GM21619 (cell line): ENCODE data around the gene EPHA5.
"Not testable (repeated sequence)": the region's sequence is repeated elsewhere in the genome, so short reads cannot be mapped to it uniquely, and the experiment has no call there.

Experiments used
- ATAC-seq: cut with Tn5 transposase; IDR thresholded peaks from one replicate; pipeline ENCODE4 v1.9.1; 2021; ENCODE audit not compliant: unreplicated experiment

EPHA5 gene

GRCh38 chr4:65386927-65387326 lies 283.4 kb downstream of the EPHA5 start:
- no peak for ATAC-seq

- no peak for ATAC-seq
Measured at GRCh38 chr4:65383589-65384305, 286.5 kb downstream of the EPHA5 start.

GRCh38 chr4:65381648-65382047 lies 288.6 kb downstream of the EPHA5 start:
- no peak for ATAC-seq

GRCh38 chr4:65370709-65371108 lies 299.6 kb downstream of the EPHA5 start:
- no peak for ATAC-seq

- no peak for ATAC-seq
Measured at GRCh38 chr4:65367306-65367705, 303.0 kb downstream of the EPHA5 start.

- ATAC-seq: no peak
Measured at GRCh38 chr4:65358914-65359313, 311.4 kb downstream of the EPHA5 start.

GRCh38 chr4:65353098-65353497 lies 317.2 kb downstream of the EPHA5 start:
- no peak for ATAC-seq

- ATAC-seq: no peak
Measured at GRCh38 chr4:65344278-65344825, 325.9 kb downstream of the EPHA5 start.

- ATAC-seq: no peak
Measured at GRCh38 chr4:65343342-65343741, 326.9 kb downstream of the EPHA5 start.

GRCh38 chr4:65341557-65341956 lies 328.7 kb downstream of the EPHA5 start:
- ATAC-seq: no peak

- no peak for ATAC-seq
Measured at GRCh38 chr4:65340382-65341109, 329.7 kb downstream of the EPHA5 start.

GRCh38 chr4:65337371-65337770 lies 332.9 kb downstream of the EPHA5 start:
- ATAC-seq: no peak

- no peak for ATAC-seq
Measured at GRCh38 chr4:65336465-65336864, 333.8 kb downstream of the EPHA5 start.

- ATAC-seq: no peak
Measured at GRCh38 chr4:65316534-65316933, 353.8 kb downstream of the EPHA5 start.

- no peak for ATAC-seq
Measured at GRCh38 chr4:65311120-65311519, 359.2 kb downstream of the EPHA5 start.

- no peak for ATAC-seq
Measured at GRCh38 chr4:65310586-65310985, 359.7 kb downstream of the EPHA5 start.

GRCh38 chr4:65308626-65309025 lies 361.7 kb downstream of the EPHA5 start:
- ATAC-seq: not testable (repeated sequence)

- ATAC-seq: no peak
Measured at GRCh38 chr4:65302145-65302544, 368.1 kb downstream of the EPHA5 start.

GRCh38 chr4:65296246-65296645 lies 374.0 kb downstream of the EPHA5 start:
- ATAC-seq: no peak

- ATAC-seq: no peak
Measured at GRCh38 chr4:65287071-65287470, 383.2 kb downstream of the EPHA5 start.
